ENCODE measurements around the gene C13orf42.

C13orf42 gene

GRCh38 chr13:51064753-51065152, 46.3 kb downstream of the C13orf42 start:
- no peak for FAIRE-seq

DNA sequence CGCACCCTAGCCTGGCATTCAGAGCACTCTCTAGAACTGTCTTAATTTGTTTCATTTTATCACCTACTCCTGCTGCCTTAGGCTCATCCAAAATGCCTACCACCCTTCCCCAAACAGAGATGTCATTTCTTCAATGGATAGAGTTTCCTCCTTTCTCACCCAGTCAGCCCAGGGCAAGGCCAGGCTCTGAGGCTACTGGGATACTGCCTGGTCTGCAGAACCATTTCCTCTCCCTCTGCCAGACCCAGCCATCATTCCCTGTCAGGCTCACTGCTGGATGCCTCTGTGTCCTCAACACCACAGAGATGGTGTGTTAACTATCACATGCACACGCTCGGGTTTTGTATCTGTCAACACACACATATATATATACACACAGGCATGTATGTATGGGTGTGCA, 47.2 kb downstream of the C13orf42 start:
- no peak for FAIRE-seq

DNA sequence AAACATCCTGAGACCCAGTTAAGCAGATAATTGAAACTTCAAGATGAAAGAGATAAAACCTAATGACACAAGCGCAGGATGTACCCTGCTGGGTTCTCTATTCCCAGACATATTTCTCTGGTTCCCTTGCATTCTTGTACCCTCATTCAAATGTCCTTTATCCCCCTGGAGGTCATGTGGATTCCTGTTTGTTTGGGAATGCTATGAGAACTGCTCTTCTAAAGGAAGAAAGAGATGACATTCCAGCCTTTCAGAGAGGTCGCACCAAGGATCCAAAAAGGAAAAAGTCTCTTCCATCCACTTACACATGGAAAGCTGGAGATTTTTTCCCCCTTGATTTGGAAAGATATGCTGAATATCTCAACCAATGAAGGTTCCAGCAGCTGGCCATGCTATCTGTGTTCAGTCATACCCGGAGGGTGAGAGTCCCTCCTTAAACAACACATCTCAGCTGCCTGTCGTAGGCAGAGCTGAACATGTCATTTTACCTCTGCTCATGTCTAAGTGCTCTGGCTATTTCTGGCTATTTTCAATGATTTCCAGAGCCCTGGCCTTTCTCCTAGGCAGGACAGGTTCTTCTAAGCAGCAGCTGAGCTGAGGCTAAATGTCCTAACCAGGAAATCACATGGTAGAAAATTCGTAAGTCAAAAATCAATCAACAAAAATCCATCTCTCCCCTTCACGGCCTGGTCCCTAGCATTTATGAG, 52.5 kb downstream of the C13orf42 start:
- FAIRE-seq = no peak

GRCh38 chr13:51057906-51058305, 53.2 kb downstream of the C13orf42 start:
- no peak for FAIRE-seq

DNA sequence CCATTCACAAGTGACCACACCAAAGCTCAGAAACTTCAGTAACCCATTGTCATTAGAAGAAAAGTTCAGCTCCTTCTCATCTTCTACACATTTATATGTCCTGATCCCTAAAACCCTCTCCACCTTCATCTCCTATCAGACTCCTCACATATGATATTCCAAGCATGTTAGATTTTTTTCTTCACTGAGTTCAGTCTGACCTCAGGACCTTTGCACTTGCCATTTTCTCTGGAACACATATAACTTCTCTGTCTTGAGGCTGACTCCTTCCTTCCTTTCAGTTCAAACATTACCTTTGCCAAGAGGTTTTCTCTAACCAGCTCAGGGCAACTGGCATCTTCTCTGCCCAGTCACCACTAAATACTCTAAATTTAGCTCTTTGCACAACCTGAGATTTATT, 54.1 kb downstream of the C13orf42 start:
- no peak for FAIRE-seq

DNA sequence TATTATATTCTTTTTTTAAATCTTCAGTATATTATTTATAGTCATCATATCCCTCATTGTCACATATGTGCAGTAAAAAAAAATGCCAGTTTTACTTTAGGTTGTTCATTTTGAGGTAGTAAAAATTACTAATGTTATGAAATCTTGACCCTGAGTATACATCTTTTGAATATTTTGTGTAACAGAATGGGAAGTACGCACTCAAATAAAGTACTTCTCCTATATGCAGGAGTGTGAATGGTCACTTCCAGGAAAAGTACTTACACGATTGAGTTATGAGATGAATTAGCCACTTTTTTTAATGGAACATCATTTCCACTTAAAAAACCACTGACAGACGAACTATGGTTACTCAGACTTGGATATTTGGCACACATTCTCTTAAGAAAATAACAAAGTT, 58.5 kb downstream of the C13orf42 start:
- no peak for FAIRE-seq

- no peak for FAIRE-seq
Observed at GRCh38 chr13:51050021-51050830, 60.8 kb downstream of the C13orf42 start.

DNA sequence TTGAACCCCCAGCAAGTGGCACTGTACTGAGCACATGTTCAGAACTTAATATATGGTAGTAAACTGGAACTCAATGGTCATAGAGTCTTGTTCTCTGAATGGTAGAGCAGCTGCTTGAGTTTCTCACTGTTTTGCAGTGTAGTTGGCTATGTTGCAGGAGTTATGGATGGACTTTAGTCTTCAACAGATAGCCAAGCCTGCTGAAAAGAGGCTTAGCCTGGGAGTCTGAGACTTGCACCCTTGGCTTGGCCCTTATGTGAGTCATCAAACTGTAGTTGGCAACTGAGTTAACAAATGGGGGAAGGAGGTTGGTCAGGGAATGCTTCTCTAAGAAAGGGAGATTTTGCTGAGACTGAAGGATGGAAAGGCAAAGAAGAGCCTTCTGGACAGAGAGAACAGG, 62.5 kb downstream of the C13orf42 start:
- FAIRE-seq = no peak

GRCh38 chr13:51048166-51048461, 63.0 kb downstream of the C13orf42 start:
- FAIRE-seq = no peak

DNA sequence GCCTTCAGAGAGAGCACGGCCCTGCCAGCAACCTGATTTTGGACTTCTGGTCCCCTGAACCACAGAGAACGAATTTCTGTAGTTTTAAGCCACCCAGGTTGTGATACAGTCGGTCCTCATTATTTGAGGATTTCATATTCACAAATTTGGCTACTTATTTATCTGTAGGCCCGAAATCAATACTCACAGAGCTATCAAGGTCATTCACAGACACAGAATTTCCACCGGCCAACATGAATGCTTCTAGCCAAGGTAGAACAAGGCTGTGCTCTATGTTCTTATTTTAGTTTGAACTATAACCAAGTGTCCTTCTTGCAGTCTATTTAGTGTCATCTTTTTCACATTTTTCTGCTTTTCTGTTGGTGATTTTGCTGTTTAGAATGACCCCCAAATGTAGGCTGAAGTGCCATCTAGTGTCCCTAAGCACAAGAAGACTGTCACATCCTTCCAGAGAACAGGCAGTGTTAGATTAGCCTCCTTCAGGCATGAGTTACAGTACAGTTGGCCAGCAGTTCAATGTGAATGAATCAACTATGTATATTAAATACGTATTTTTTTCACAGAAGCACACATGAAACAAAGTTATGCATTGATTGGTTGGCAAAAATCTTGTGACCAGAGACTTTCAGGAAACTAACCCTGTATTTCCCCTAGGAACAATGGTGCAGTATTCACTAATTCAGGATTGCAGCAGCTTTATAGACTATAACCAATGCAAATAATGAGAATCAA, 63.5 kb downstream of the C13orf42 start:
- FAIRE-seq = no peak

- FAIRE-seq = no peak
Observed at GRCh38 chr13:51045451-51045850, 65.6 kb downstream of the C13orf42 start.

DNA sequence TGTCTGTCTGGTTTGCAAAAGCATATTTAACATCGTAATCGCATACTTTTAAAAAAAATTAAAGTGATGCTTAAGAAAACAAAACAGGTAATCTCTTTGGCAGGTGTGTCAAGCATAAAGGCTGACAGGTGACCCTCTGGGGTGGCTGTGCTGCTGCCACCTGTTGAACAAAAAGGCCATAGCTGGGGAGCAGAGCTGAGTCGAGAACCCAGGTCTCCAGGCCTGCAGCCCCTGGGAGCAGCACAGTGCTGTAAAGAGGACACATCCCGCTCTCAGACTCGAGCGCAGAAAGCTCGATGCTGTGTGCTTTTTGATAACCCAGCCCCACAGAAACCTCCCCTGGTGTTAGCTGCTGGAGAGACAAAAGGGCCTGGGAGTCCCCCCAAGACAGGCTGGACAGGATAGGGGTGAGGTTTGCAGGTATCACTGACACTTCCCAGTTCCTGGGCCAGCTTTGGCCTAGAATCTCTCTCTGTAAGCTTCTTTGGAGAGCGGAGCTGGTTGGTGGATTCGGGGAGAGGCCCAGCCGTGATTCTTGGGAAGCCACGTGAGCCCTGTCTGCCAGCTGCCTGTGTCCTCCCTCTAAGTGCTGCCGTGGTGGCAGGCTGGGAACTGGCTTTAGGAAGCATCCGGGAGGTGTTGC, 66.9 kb downstream of the C13orf42 start:
- FAIRE-seq = no peak

GRCh38 chr13:51043310-51043709, 67.8 kb downstream of the C13orf42 start:
- no peak for FAIRE-seq

DNA sequence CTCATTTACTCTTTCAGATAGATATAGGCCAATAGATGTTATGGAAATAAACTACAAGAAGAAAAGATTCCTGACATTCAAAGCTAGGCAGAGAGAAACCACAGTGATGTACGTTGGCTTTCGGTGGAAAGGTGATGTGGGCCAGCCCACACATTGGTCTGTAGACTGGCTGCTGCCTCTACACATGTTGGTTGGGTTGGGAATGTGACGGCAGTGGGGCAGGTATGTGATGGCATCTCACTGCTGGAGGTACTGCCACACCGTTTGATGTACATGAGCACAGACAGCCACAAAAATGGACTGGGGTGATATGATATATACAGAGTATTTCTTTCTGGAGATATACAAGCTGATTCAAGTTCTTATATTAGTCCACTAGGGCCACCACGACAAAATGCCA, 69.4 kb downstream of the C13orf42 start:
- no peak for FAIRE-seq

- FAIRE-seq = no peak
Observed at GRCh38 chr13:51041126-51041525, 69.9 kb downstream of the C13orf42 start.

DNA sequence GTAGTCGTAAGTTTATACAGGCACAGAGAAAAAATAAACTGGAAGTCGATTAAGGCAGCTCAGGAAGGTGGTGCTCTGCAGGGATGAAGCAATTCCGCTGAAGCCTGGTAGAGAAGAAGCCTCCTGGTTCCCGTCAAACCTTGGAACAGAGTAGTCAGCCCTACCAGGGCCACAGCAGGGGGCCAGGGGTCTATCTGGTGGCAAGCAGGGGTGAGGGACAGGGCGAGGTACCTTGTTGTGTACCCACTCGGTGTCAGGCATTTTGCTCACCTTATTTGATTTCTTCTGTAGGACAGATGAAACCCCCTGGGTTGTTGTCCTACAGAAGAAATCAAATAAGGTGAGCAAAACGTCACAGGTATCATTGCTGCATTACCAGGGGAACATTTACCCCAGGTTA, 70.6 kb downstream of the C13orf42 start:
- no peak for FAIRE-seq

- no peak for FAIRE-seq
Observed at GRCh38 chr13:51036418-51036817, 74.7 kb downstream of the C13orf42 start.

DNA sequence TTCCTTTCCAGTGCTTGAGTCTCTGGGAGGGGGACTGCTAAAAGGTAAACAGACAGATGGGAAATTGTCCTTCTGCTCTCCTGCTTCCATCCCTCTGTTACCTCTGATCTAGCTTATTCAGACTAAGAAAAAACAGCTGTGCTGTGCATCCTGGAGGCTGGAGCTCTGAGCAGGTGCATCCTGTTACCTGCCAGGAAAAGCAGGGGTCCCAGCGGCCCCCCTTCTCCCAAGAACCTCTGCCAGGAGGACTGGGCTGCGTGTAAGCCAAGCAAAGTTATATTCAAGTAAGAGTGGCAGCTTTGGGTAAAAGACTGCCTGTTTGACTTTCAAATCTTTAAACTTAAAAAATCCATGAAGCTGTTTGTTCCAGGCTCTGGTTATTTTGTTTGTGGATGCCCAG, 75.1 kb downstream of the C13orf42 start:
- FAIRE-seq = no peak

GRCh38 chr13:51035469-51035868, 75.6 kb downstream of the C13orf42 start:
- no peak for FAIRE-seq

DNA sequence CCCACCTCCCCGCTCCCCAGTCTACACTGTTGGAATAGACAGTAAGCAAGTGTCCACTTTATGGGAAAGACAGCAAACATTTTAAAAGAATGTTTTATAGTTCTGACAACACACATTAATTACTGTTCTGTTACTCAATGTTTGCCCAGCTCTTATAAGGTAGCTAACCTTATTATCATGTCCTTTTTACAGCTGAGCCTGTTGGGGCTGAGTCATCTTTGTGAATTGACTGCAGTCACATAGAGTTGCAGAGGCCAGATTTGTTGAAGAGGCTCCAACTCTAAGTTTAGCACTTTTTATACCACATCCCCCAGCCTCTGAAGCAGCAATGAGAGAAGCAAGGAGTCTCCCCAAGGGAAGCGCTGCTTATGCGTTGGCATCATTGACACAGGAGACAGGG, 76.2 kb downstream of the C13orf42 start:
- FAIRE-seq = no peak

DNA sequence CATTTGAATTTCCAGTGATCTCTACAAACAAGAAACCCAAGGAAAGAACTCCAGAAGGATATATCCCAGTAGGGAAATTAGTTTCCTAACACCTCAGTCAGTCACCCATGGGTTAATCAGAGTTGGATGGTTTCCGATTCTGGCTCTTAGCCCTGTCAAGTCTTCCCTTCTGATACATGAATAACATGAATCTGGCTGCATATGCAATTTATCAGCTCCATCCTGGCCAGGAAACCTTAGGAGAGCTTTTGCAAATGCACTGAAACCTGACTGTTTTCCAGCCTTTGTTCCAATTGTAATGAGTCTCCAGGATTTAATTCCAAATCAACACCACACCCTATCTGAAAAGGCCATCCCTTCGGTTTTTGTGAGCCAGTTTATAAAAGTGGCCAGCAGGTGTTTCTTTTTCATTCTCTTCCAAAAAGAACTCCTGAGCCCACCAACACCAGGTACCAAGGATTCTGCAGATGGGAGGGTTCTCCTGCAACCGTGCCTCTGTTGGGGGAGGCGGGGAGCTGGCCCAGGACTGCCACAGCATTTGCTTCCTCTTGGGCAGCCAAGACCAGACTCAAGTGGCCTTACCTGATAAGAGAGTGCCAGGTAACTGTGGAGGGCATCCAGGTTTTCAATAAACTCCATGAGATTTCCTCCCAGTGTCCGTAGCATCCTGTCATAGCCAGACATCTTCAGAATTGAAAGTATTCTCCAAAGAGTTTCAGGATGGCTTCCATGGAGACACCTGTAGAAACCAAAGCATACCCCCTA, 77.5 kb downstream of the C13orf42 start:
- no peak for FAIRE-seq

DNA sequence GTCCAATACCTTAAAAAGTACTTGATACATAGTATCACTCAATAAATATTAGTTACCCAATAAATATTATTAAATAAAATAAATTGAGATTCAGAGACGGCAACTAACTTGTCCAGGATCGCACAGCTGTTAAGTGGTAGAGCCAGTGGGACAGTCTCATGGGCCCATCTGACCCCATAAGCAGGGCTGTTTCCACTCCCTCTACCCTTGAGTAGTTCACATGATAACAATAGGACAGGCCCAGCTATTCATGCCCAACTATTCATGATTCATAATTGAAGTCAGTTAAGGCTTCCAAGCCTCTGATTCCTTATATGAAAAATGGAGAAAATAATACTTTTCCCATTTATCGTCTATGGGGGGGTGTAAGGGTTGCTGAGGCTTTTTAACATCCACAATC, 78.2 kb downstream of the C13orf42 start:
- FAIRE-seq = no peak
